Measurements from ENCODE around the gene PKN2.

The PKN2 gene

DNA sequence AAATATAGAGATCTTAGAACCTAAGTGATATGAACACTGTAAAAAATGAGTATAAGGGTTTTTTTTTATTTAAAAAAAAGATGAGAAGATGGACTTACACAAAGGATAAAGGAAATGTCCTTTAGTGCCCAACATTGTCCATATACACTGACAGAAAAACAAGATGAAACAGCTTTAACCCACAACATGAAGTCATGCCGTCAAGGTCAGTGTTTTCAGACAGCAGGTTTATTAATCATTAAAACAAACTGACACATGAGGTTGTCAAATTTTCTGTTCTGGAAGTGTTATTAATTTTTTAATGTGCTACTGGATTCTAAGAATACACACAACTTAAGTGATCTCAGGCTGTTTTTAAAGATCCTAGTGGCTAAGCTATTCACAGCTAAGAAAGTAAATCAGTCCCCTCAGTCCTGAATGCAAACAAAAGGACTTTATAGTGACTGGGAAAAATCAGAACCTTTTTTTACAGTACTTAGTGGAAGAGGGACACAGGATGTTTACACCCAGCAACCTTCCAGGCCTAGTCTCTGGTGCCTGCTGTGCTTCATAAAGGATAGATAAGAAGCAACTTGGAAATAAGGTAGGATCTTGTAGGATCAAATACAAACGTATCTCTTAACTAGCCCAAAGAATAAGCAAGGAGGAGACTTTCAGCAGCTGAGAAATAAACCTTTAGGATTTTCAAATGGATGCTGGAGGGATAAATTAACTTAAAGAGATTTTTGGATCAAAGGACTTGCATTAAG, 21.9 kb upstream of the PKN2 start:
- ChIA-PET CTCF (no interaction called here), POLR2A (no interaction called here)
- TF ChIP-seq FOXA1 (IDR thresholded peaks at IDR 0.05) (no peak), NFRKB (IDR thresholded peaks at IDR 0.05) (no peak), SP1 (IDR thresholded peaks at IDR 0.05) (no peak), FOXM1 (IDR thresholded peaks at IDR 0.05; ENCODE audit: borderline replicate concordance) (no peak), ARNT (IDR thresholded peaks at IDR 0.05) (no peak), ZNF384 (IDR thresholded peaks at IDR 0.05) (no peak), BHLHE40 (IDR thresholded peaks at IDR 0.05; ENCODE audit: borderline replicate concordance) (no peak), TARDBP (IDR thresholded peaks at IDR 0.05) (no peak), ELF4 (IDR thresholded peaks at IDR 0.05) (no peak), SUZ12 (IDR thresholded peaks at IDR 0.05) (no peak), FOXK2 (IDR thresholded peaks at IDR 0.05) (no peak), L3MBTL2 (conservative IDR thresholded peaks at IDR 0.05) (no peak), HDGF (IDR thresholded peaks at IDR 0.05; ENCODE audit: borderline replicate concordance) (no peak), CTBP1 (IDR thresholded peaks at IDR 0.05; ENCODE audit: borderline replicate concordance) (no peak)
- TF ChIP-seq, protein P1, sequence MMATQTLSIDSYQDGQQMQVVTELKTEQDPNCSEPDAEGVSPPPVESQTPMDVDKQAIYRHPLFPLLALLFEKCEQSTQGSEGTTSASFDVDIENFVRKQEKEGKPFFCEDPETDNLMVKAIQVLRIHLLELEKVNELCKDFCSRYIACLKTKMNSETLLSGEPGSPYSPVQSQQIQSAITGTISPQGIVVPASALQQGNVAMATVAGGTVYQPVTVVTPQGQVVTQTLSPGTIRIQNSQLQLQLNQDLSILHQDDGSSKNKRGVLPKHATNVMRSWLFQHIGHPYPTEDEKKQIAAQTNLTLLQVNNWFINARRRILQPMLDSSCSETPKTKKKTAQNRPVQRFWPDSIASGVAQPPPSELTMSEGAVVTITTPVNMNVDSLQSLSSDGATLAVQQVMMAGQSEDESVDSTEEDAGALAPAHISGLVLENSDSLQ (IDR thresholded peaks at IDR 0.05), result no peak
- no peak for DNase-seq (ENCODE audit: extremely low spot score)

DNA sequence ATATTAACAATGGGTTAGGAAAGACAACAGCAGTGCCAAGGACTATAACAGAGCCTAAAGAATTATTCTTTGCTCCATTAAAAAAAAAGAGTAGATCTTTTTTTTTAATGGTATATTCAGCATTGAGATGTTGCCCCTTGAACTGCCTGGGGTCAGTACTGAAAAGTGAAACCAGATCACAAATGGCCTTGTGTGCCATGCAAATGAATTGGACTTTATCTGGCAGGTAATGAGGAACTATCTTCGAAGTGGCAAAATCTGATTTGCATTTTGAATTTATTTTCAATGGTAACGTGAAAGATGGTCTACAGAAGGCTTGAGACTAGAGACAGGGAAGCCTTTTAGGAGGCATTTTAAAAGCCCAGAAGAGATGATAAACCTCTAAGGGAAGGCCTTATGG, 21.4 kb upstream of the PKN2 start:
- CTCF ChIA-PET, result no interaction called here
- POLR2A ChIA-PET, result no interaction called here
- DNase-seq (ENCODE audit: extremely low spot score), result no peak
- TF ChIP-seq HDGF (IDR thresholded peaks at IDR 0.05; ENCODE audit: borderline replicate concordance) (no peak), L3MBTL2 (conservative IDR thresholded peaks at IDR 0.05) (no peak), FOXM1 (IDR thresholded peaks at IDR 0.05; ENCODE audit: borderline replicate concordance) (no peak), ELF4 (IDR thresholded peaks at IDR 0.05) (no peak), NFRKB (IDR thresholded peaks at IDR 0.05) (no peak), ARNT (IDR thresholded peaks at IDR 0.05) (no peak), BHLHE40 (IDR thresholded peaks at IDR 0.05; ENCODE audit: borderline replicate concordance) (no peak), FOXK2 (IDR thresholded peaks at IDR 0.05) (no peak), SUZ12 (IDR thresholded peaks at IDR 0.05) (no peak), LEF1 (IDR thresholded peaks at IDR 0.05; ENCODE audit: borderline replicate concordance) (no peak), CTBP1 (IDR thresholded peaks at IDR 0.05; ENCODE audit: borderline replicate concordance) (no peak), TARDBP (IDR thresholded peaks at IDR 0.05) (no peak), ZNF384 (IDR thresholded peaks at IDR 0.05) (no peak), SP1 (IDR thresholded peaks at IDR 0.05) (no peak), FOXA1 (IDR thresholded peaks at IDR 0.05) (no peak)
- TF ChIP-seq, protein P1 (IDR thresholded peaks at IDR 0.05), result no peak

DNA sequence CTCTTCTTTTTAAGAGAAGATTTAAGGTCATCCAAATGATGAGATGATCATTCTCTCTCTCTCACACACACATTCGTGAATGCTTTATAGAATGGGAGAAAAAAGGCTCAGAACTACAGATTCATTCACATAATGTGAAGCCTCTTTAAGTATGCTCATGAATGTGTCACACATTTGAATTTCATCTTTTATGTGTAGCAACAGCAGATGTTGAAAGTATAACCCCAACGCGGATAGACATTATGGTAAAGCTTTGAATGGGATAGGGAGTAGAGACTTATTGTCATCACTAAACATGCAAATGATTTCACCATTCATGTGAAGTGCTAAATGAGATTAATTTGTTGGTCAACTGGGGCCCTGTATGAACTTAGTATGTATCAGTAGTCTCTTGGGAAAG, 15.7 kb upstream of the PKN2 start:
- DNase-seq (ENCODE audit: extremely low spot score), result no peak
- TF ChIP-seq L3MBTL2 (conservative IDR thresholded peaks at IDR 0.05) (no peak), ZNF384 (IDR thresholded peaks at IDR 0.05) (no peak)
- CTCF ChIA-PET, result interaction anchor here (0.6 kb wide), 1 partner anchor 13 kb away, joined by 3 read pairs; no protein-coding TSS in a partner anchor
- POLR2A ChIA-PET, result no interaction called here

DNA sequence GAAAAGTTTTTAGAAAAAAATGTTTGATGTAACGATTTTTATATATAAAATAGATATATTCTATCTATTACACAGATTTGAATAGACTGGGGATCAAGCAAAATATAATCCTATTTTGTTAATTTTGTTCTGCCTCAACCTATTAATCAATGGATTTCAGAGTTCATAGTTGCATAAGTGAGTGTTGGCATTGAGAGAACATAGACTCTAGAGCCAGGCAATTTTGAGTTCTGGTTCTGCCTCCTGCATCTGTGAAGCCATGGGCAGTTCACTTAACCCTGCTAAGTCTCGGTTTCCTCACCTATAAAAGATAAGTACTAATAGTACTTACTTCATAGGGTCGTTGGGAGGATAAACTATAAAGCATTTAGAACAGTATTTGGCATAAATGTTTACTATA, 13.6 kb upstream of the PKN2 start:
- DNase-seq (ENCODE audit: extremely low spot score), result no peak
- ChIA-PET CTCF (no interaction called here), POLR2A (no interaction called here)
- TF ChIP-seq HDGF (IDR thresholded peaks at IDR 0.05; ENCODE audit: borderline replicate concordance) (no peak), ZNF384 (IDR thresholded peaks at IDR 0.05) (no peak), NFRKB (IDR thresholded peaks at IDR 0.05) (no peak), L3MBTL2 (conservative IDR thresholded peaks at IDR 0.05) (no peak), LEF1 (IDR thresholded peaks at IDR 0.05; ENCODE audit: borderline replicate concordance) (no peak), TARDBP (IDR thresholded peaks at IDR 0.05) (no peak), SP1 (IDR thresholded peaks at IDR 0.05) (no peak)

DNA sequence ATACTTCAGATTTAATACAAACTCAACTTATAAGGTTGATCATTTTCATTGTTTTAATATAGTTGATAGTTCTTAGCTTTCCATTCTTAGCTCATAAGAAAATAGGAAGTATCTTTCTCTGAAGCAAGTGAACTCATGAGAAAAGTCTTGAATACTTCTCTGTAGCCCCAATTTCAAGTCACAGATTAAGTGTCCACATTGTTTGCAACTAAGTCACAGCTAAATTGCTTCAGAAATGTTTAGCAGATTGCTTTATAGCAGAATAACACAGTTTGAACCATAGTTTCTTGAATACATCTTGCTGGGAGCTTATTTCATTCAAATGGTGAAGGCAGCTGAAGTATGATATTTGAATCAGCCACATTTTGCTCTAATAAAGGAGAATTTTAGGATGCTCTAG, 10.6 kb upstream of the PKN2 start:
- CTCF ChIA-PET, result no interaction called here
- DNase-seq (ENCODE audit: extremely low spot score), result no peak
- TF ChIP-seq SP1 (IDR thresholded peaks at IDR 0.05) (no peak), L3MBTL2 (conservative IDR thresholded peaks at IDR 0.05) (no peak)
- POLR2A ChIA-PET, result interaction anchor here (3.2 kb wide), 1 partner anchor 11 kb away, joined by 25 read pairs; the partner anchor contains the start of gene PKN2

DNA sequence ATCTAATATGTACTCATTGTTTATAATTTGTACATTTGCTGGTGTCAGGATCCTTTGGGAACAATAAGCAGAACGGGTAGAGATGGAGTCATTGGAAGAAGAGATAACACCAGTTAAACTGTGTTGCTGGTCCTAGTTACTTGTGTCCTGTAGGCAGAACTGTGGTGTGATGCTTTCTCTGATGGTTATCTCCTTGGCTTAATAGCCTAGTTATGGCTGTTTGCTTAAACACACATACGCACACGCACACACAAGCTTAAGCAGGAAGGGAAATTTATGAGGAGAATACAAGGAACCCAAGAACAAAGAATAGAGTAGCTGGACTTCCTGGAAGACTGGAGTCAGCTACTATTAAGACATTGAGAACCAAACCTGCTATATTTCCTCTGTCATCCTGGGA, 5.7 kb upstream of the PKN2 start:
- no peak for DNase-seq (ENCODE audit: extremely low spot score)
- CTCF ChIA-PET, result no interaction called here

More for the DNA sequence above, 5.7 kb upstream of the PKN2 start:
- TF ChIP-seq NFRKB (IDR thresholded peaks at IDR 0.05) (no peak), FOXK2 (IDR thresholded peaks at IDR 0.05) (no peak), SUZ12 (IDR thresholded peaks at IDR 0.05) (no peak), HDGF (IDR thresholded peaks at IDR 0.05; ENCODE audit: borderline replicate concordance) (no peak), TARDBP (IDR thresholded peaks at IDR 0.05) (no peak), ARNT (IDR thresholded peaks at IDR 0.05) (no peak), FOXM1 (IDR thresholded peaks at IDR 0.05; ENCODE audit: borderline replicate concordance) (no peak), LEF1 (IDR thresholded peaks at IDR 0.05; ENCODE audit: borderline replicate concordance) (no peak), SP1 (IDR thresholded peaks at IDR 0.05) (no peak), BHLHE40 (IDR thresholded peaks at IDR 0.05; ENCODE audit: borderline replicate concordance) (no peak), CTBP1 (IDR thresholded peaks at IDR 0.05; ENCODE audit: borderline replicate concordance) (no peak), ELF4 (IDR thresholded peaks at IDR 0.05) (no peak), FOXA1 (IDR thresholded peaks at IDR 0.05) (no peak), ZNF384 (IDR thresholded peaks at IDR 0.05) (no peak), L3MBTL2 (conservative IDR thresholded peaks at IDR 0.05) (no peak)
- TF ChIP-seq, protein P1 (IDR thresholded peaks at IDR 0.05), result no peak
- POLR2A ChIA-PET, result no interaction called here
